GM23248 (cell line): Measurements from ENCODE around the gene CMKLR1. TPM values are rescaled to one million over a fixed set of nuclear protein-coding genes. Genes with fewer than 3 reads are reported as not detected.

Experiments used
- DNase-seq: peaks from one replicate; pipeline ENCODE4 v3.0.0-alpha.2; 2015
- H2AFZ ChIP-seq: fragments of 200-600 bp; sonication (generic); 2 replicates; pipeline ENCODE4 v1.6.1; 2016; ENCODE audit warnings: antibody characterized with exemption
- H3F3A ChIP-seq: fragments of 200-600 bp; sonication (generic); 2 replicates; pipeline ENCODE4 v1.6.1; 2016; ENCODE audit warnings: mild to moderate bottlenecking, antibody characterized with exemption, mixed run types; ENCODE audit not compliant: insufficient read depth
- H3K27ac ChIP-seq: fragments of 200-600 bp; sonication (generic); 2 replicates; pipeline ENCODE4 v1.5.1; 2016; ENCODE audit warnings: mild to moderate bottlenecking
- H3K27me3 ChIP-seq: fragments of 200-600 bp; sonication (generic); replicated peaks from 2 replicates; pipeline ENCODE4 v1.6.1; 2016; ENCODE audit warnings: mild to moderate bottlenecking; ENCODE audit not compliant: insufficient read depth
- H3K36me3 ChIP-seq: fragments of 200-600 bp; sonication (generic); 2 replicates; pipeline ENCODE4 v1.6.1; 2016; ENCODE audit warnings: low read depth, mild to moderate bottlenecking
- H3K4me1 ChIP-seq: fragments of 200-600 bp; sonication (generic); 2 replicates; pipeline ENCODE4 v1.6.1; 2016; ENCODE audit warnings: mild to moderate bottlenecking; ENCODE audit not compliant: insufficient read depth
- H3K4me2 ChIP-seq: fragments of 200-600 bp; sonication (generic); one replicate; pipeline ENCODE4 v1.6.1; 2016; ENCODE audit warnings: mild to moderate bottlenecking; ENCODE audit not compliant: unreplicated experiment
- H3K4me3 ChIP-seq: fragments of 200-600 bp; sonication (generic); 2 replicates; pipeline ENCODE4 v1.5.1; 2016; ENCODE audit warnings: mild to moderate bottlenecking
- H3K79me2 ChIP-seq: fragments of 200-600 bp; sonication (generic); 2 replicates; pipeline ENCODE4 v1.6.1; 2016; ENCODE audit warnings: mild to moderate bottlenecking; ENCODE audit not compliant: insufficient read depth
- H3K9ac ChIP-seq: fragments of 200-600 bp; sonication (generic); 2 replicates; pipeline ENCODE4 v1.6.1; 2016; ENCODE audit warnings: mild to moderate bottlenecking
- H3K9me2 ChIP-seq: fragments of 200-600 bp; sonication (generic); 2 replicates; pipeline ENCODE4 v1.6.1; 2016; ENCODE audit warnings: mixed run types, mild to moderate bottlenecking, moderate library complexity; ENCODE audit not compliant: insufficient read depth
- H3K9me3 ChIP-seq: fragments of 200-600 bp; sonication (generic); one replicate; pipeline ENCODE4 v1.6.1; 2017; ENCODE audit warnings: low read depth
- H4K20me1 ChIP-seq: fragments of 200-600 bp; sonication (generic); 2 replicates; pipeline ENCODE4 v1.6.0; 2016; ENCODE audit not compliant: insufficient read depth
- EZH2 ChIP-seq: fragments of 200-600 bp; sonication (generic); IDR thresholded peaks from 2 replicates; pipeline ENCODE4 v1.6.1; 2018; ENCODE audit warnings: antibody characterized with exemption, mild to moderate bottlenecking; ENCODE audit not compliant: insufficient read depth, poor library complexity, severe bottlenecking
- EZH2phosphoT487 ChIP-seq: fragments of 200-600 bp; sonication (generic); IDR thresholded peaks from 2 replicates; pipeline ENCODE4 v1.6.1; 2018; ENCODE audit warnings: antibody characterized with exemption, moderate library complexity, mild to moderate bottlenecking, low read depth; ENCODE audit not compliant: insufficient read depth
- WGBS, 2 experiments: methylation state at CpG; one replicate each; pipeline ENCODE4 v1.1.6; 2015 to 2017; ENCODE audit warnings: low lambda C conversion rate in 2 of 2, low coverage in 1 of 2; ENCODE audit errors: missing lambda C conversion rate in 2 of 2; 5-methylcytosine and 5-hydroxymethylcytosine counted together
- in situ Hi-C: fragments of 300-500 bp; cut with MboI; formaldehyde crosslinking; loops from 2 replicates; pipeline ENCODE4 v1.15.0; 2020
- polyA plus RNA-seq: library from polyadenylated mRNA; unstranded; fragments of >200 nt; fragmentation: Nextera tagmentation; extraction: Ambion mirVana; gene quantifications from 2 replicates; pipeline ENCODE4 v1.2.1, GENCODE V29; 2016
- total RNA-seq: library from RNA; depleted of rRNA; stranded (reverse); fragments of >200 nt; shearing (Covaris generic); gene quantifications from 2 replicates; pipeline ENCODE4 v1.2.3, GENCODE V29; 2014

CMKLR1 gene
- total and polyA plus RNA-seq, 2 experiments from 2014 or later: 1.9 to 2.9 TPM

DNA sequence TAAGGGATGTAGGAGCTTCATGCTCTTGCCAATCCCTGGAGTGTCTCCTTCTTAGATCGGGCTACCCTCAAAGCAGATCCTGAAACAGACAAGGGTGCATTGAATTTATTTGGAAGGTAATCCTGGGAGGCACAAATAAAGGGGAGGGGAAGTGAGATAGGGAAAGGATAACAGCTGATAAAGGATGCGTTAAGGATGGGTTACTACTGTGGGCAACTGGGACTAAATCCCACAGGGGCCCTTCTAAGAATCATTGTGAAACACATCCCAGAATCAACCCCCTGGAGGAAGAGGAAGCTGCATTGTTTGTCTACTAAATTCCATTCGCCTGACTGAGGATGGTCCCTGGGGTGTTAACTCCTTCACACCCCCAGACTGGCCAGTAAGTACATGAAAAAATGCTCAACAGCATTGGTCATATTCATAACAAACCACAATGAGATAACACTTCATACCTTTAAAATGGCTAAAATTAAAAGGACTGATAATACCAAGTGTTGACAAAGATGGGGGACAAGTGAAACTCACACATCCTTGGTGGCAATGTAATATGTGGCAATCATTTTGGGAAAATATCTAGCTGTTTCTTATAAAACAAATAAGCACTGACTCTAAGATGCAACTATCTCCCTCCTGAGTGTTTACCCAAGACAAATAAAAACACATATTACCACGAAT, 37.0 kb upstream of the CMKLR1 start:
- in situ Hi-C loops: no loop called here
- H3K36me3 ChIP-seq: no peaks in the 10 kb centered on the region
- no peak for TF ChIP-seq EZH2phosphoT487
- TF ChIP-seq EZH2: no peak
- H3F3A ChIP-seq: peaks cover 37% of the 10 kb centered on the region
- peaks cover 18% of the 10 kb centered on the region for H3K4me1 ChIP-seq
- H3K9me2 ChIP-seq: no peaks in the 10 kb centered on the region
- H3K9me3 ChIP-seq: peaks cover 7% of the 10 kb centered on the region
- no peak overlapping the region for H3K9ac ChIP-seq
- H4K20me1 ChIP-seq: no peaks in the 10 kb centered on the region
- WGBS, 2 experiments: 28 to 36% methylated on average over 4 of the region's 4 CpGs
- H3K4me3 ChIP-seq: no peak overlapping the region
- H3K79me2 ChIP-seq: no peaks in the 10 kb centered on the region
- no peaks in the 10 kb centered on the region for H3K27me3 ChIP-seq
- DNase-seq: peak; percentile 67
- no peak overlapping the region for H3K4me2 ChIP-seq
- H3K27ac ChIP-seq: no peak overlapping the region
- H2AFZ ChIP-seq: no peak overlapping the region

DNA sequence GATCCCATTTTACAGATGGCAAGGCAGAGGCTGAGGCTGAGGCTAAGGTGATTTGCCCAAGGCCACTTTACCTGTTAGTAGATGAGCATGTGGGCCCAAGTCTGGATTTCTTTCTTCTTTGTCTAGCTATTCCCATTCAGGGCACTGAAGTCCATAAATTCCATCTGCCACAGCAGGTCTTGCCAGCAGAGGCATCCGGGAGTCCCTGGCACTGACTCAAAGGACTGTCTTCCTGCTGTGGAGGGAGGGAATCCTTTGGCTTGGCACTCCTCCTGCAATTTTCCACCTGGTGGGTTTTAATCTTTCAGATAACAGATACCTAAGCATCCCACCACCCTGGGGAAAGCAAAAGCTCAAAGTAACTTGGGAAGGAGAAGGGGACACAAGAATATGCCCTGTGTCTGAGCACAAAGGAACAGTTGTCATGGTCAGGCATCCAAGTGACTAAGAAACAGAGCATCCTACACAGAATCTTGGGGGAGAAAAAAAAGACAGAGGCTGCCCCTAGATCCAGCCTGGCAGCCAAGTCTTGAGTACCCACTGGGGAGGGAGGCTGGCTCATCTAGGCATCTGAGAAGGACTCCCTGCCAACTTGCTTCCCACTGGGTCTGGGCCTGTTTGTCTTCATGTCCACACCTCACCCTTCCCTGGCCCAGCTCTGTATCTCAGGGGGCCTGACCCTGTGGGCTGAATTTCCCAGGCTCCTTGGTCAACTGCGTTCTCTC, 35.6 kb upstream of the CMKLR1 start:
- WGBS, 2 experiments: 36 to 41% methylated on average over 2 of the region's 2 CpGs
- TF ChIP-seq EZH2phosphoT487: no peak
- no peaks in the 10 kb centered on the region for H3K79me2 ChIP-seq
- H3K27me3 ChIP-seq: no peaks in the 10 kb centered on the region
- peaks cover 21% of the 10 kb centered on the region for H3K4me1 ChIP-seq
- in situ Hi-C loops: no loop called here
- peaks cover 7% of the 10 kb centered on the region for H3K9me3 ChIP-seq
- no peaks in the 10 kb centered on the region for H3K9me2 ChIP-seq
- DNase-seq: peak; percentile 29
- H3K4me3 ChIP-seq: no peak overlapping the region
- H3K36me3 ChIP-seq: no peaks in the 10 kb centered on the region
- H3K27ac ChIP-seq: no peak overlapping the region
- H3F3A ChIP-seq: peaks cover 43% of the 10 kb centered on the region
- H4K20me1 ChIP-seq: no peaks in the 10 kb centered on the region
- no peak overlapping the region for H3K9ac ChIP-seq
- no peak overlapping the region for H3K4me2 ChIP-seq
- H2AFZ ChIP-seq: no peak overlapping the region

GRCh38 chr12:108373111-108373510, 34.0 kb upstream of the CMKLR1 start:
- H3F3A ChIP-seq: peaks cover 43% of the 10 kb centered on the region
- in situ Hi-C loops: no loop called here
- H3K27me3 ChIP-seq: no peaks in the 10 kb centered on the region
- no peak overlapping the region for H3K27ac ChIP-seq
- peaks cover 22% of the 10 kb centered on the region for H3K4me1 ChIP-seq
- no peaks in the 10 kb centered on the region for H3K36me3 ChIP-seq
- no peak overlapping the region for H3K4me2 ChIP-seq
- no peak overlapping the region for H3K4me3 ChIP-seq
- H3K9ac ChIP-seq: no peak overlapping the region
- peaks cover 7% of the 10 kb centered on the region for H3K9me3 ChIP-seq
- 0% methylated on average over 1 of the region's 1 CpG for WGBS, 2 experiments
- TF ChIP-seq EZH2 (no peak), EZH2phosphoT487 (no peak)
- DNase-seq: no peak
- H3K79me2 ChIP-seq: no peaks in the 10 kb centered on the region
- H2AFZ ChIP-seq: no peak overlapping the region
- no peaks in the 10 kb centered on the region for H3K9me2 ChIP-seq
- no peaks in the 10 kb centered on the region for H4K20me1 ChIP-seq

DNA sequence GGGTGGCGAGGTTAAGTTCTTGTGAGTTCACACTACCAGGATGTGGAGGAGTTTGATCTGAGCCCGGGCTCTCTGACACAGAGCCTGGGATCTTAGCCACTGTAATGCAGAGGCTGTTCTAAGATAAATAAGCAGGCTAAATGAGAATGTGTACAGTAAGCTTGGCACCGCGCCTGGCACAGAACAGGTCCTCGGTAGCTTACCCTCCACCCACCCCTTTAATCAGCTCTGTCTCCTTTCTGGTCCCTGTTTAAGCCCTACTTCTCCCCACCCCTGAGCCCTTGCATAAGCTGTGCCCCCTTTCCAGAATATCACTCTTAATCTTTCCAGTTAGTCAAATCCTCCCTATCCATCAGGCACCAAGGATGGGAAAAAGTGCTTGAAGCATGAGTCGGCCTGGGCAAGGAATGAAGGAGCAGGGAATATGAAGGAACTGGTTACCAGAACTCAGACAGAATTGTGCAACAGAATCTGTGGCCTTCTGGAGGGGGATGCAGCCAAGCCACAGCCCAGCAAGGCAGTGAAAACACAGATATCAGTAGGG, 32.8 kb upstream of the CMKLR1 start:
- no peaks in the 10 kb centered on the region for H3K9me2 ChIP-seq
- H3K36me3 ChIP-seq: no peaks in the 10 kb centered on the region
- no peak overlapping the region for H2AFZ ChIP-seq
- H3K9ac ChIP-seq: 0 out of 2 replicates have a peak overlapping the region, but pooled peaks have one; percentile 28
- in situ Hi-C loops: no loop called here
- H3K4me3 ChIP-seq: no peak overlapping the region
- H3K79me2 ChIP-seq: no peaks in the 10 kb centered on the region
- WGBS, 2 experiments: 17 to 22% methylated on average over 6 of the region's 6 CpGs
- peaks cover 42% of the 10 kb centered on the region for H3F3A ChIP-seq
- H3K9me3 ChIP-seq: peaks cover 6% of the 10 kb centered on the region
- no peaks in the 10 kb centered on the region for H4K20me1 ChIP-seq
- peak overlapping the region; percentile 29 for H3K4me2 ChIP-seq
- H3K4me1 ChIP-seq: peaks cover 35% of the 10 kb centered on the region
- TF ChIP-seq EZH2 (no peak), EZH2phosphoT487 (no peak)
- H3K27ac ChIP-seq: peak overlapping the region; percentile 76
- DNase-seq: peak; percentile 94
- no peaks in the 10 kb centered on the region for H3K27me3 ChIP-seq
